Peyer's patch (tissue), 4 donors: ENCODE measurements around the gene PKLR.

Experiments
- POLR2A ChIP-seq, 2 donors: fragments of 450-650 bp; IDR thresholded peaks; one replicate each; pipeline ENCODE4 v1.5.1; 2017; ENCODE audit warnings: antibody characterized with exemption in 2 of 2, mild to moderate bottlenecking in 2 of 2, moderate library complexity in 2 of 2
- TF ChIP-seq, protein P1 (sequence below), 6 experiments: fragments of 450-650 bp in 4 of 6; fragments of 200-600 bp in 2 of 6; sonication (generic) in 1 of 6; IDR thresholded peaks; one replicate each; pipeline ENCODE4 v1.5.1; 2017 to 2019; ENCODE audit warnings: antibody characterized with exemption in 6 of 6, mild to moderate bottlenecking in 3 of 6, moderate library complexity in 1 of 6

GRCh38 chr1:155255243-155256007, 45.8 kb downstream of the PKLR start, which contains the start of gene ENTREP3:
- TF ChIP-seq, protein P1, sequence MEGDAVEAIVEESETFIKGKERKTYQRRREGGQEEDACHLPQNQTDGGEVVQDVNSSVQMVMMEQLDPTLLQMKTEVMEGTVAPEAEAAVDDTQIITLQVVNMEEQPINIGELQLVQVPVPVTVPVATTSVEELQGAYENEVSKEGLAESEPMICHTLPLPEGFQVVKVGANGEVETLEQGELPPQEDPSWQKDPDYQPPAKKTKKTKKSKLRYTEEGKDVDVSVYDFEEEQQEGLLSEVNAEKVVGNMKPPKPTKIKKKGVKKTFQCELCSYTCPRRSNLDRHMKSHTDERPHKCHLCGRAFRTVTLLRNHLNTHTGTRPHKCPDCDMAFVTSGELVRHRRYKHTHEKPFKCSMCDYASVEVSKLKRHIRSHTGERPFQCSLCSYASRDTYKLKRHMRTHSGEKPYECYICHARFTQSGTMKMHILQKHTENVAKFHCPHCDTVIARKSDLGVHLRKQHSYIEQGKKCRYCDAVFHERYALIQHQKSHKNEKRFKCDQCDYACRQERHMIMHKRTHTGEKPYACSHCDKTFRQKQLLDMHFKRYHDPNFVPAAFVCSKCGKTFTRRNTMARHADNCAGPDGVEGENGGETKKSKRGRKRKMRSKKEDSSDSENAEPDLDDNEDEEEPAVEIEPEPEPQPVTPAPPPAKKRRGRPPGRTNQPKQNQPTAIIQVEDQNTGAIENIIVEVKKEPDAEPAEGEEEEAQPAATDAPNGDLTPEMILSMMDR (IDR thresholded peaks at IDR 0.05): no peak
- TF ChIP-seq POLR2A (IDR thresholded peaks at IDR 0.05): peak; percentile 24 to 57
